GM19035 (cell line): ENCODE data around the gene NAA80.

Experiments used
- ATAC-seq: cut with Tn5 transposase; IDR thresholded peaks from one replicate; pipeline ENCODE4 v1.9.1; 2021; ENCODE audit not compliant: unreplicated experiment

The NAA80 gene

GRCh38 chr3:50259432-50260026 lies 39.7 kb downstream of the NAA80 start:
- peak; percentile 17 for ATAC-seq

GRCh38 chr3:50258979-50259378 lies 40.2 kb downstream of the NAA80 start:
- ATAC-seq: no peak

GRCh38 chr3:50258029-50258680 lies 41.0 kb downstream of the NAA80 start:
- ATAC-seq: no peak

GRCh38 chr3:50256978-50257890 lies 42.0 kb downstream of the NAA80 start:
- no peak for ATAC-seq

GRCh38 chr3:50255251-50255615 lies 44.0 kb downstream of the NAA80 start:
- no peak for ATAC-seq

GRCh38 chr3:50254577-50255250 lies 44.5 kb downstream of the NAA80 start:
- no peak for ATAC-seq

- ATAC-seq: no peak
Observed at GRCh38 chr3:50251220-50251619, 48.0 kb downstream of the NAA80 start.

- ATAC-seq: no peak
Observed at GRCh38 chr3:50250514-50250913, 48.7 kb downstream of the NAA80 start.

GRCh38 chr3:50249457-50249856 lies 49.7 kb downstream of the NAA80 start:
- ATAC-seq: no peak

GRCh38 chr3:50248387-50248786 lies 50.8 kb downstream of the NAA80 start:
- no peak for ATAC-seq

GRCh38 chr3:50246517-50246954 lies 52.7 kb downstream of the NAA80 start:
- peak; percentile 36 for ATAC-seq
